ENCODE measurements around the gene PCNX3.

- TF ChIP-seq CTCF (IDR thresholded peaks at IDR 0.05) (no peak), POLR2A (IDR thresholded peaks at IDR 0.05) (no peak), POLR2AphosphoS5 (IDR thresholded peaks at IDR 0.05) (no peak)
Measured at GRCh38 chr11:65634905-65635731, 19.5 kb downstream of the PCNX3 start.
